ENCODE data around the gene SPDYE9. TPM values are rescaled to one million over a fixed set of nuclear protein-coding genes. Genes with fewer than 3 reads are reported as not detected.

Gene SPDYE9
- not detected in 5 replicates for total RNA-seq (2022; extraction: Qiagen RNA extraction; ENCODE audit: low read depth)

DNA sequence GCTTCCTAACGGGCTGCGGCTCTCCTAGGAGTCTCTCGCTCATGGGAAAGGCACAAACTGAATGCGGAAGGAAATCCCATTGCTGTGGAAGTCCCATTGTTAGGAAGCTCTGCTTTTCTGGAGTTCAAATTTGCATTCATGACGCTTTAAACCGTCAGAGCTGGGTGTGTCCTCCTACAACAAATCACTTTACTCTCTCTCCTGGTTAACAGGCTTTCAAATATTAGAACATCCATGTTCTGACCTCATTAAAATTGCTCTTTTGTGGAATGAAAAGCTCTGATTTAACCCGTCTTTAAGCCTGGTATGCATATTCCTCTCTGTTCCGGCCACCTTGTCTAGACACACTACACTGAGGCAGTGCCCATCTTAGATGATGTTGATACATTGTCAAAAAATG lies at the start of gene SPDYE9:
Gene SPDYE9 (minus strand): TSS at position 101 of the 400 bp plus-strand sequence. CDS start 1,800 bp downstream, outside the sequence.

GRCh38 chr7:73057811-73058210 lies 28.0 kb downstream of the SPDYE9 start, which contains the start of gene SPDYE11:
Gene SPDYE11 (minus strand): TSS chr7:73057911. CDS start chr7:73056111, 1,800 bp downstream.

GRCh38 chr7:73029666-73030065 lies 56.2 kb downstream of the SPDYE9 start, which contains the start of gene SPDYE8:
Gene SPDYE8 (minus strand): TSS chr7:73029766. CDS start chr7:73027966, 1,800 bp downstream.

Other genes starting within 250 kb of the SPDYE9 start
- gene POM121, start 160.9 kb downstream of the SPDYE9 start, total RNA-seq (2022; extraction: Qiagen RNA extraction; ENCODE audit: low read depth) = 35.6 to 42.7 TPM (median 39.7 TPM) in 5 replicates
- 0.15 to 0.30 TPM (median 0.24 TPM) in 4 of 5 replicates, not detected in the other for gene TRIM74, start 116.6 kb downstream of the SPDYE9 start, total RNA-seq (2022; extraction: Qiagen RNA extraction; ENCODE audit: low read depth)
- gene SPDYE8, start 56.3 kb downstream of the SPDYE9 start, total RNA-seq (2022; extraction: Qiagen RNA extraction; ENCODE audit: low read depth) = not detected in 5 replicates
- not detected in 5 replicates for gene SPDYE11, start 28.1 kb downstream of the SPDYE9 start, total RNA-seq (2022; extraction: Qiagen RNA extraction; ENCODE audit: low read depth)
- gene NSUN5, start 222.8 kb upstream of the SPDYE9 start, total RNA-seq (2022; extraction: Qiagen RNA extraction; ENCODE audit: low read depth) = 53.5 to 65.1 TPM (median 64.3 TPM) in 5 replicates
- 0.08 TPM in 1 of 5 replicates, not detected in the others for gene TRIM50, start 242.0 kb upstream of the SPDYE9 start, total RNA-seq (2022; extraction: Qiagen RNA extraction; ENCODE audit: low read depth)
- not detected in 5 replicates for gene FKBP6, start 242.1 kb upstream of the SPDYE9 start, total RNA-seq (2022; extraction: Qiagen RNA extraction; ENCODE audit: low read depth)

Measured in A549 treated with GW870086 at 1 μM for 4 hours (cell line).